MM.1S (cell line): Measurements from ENCODE around the gene LRRC8C.
A peak's percentile ranks its signal among the peaks of the same experiment; 100 is the strongest.

Experiments
- DNase-seq: peaks from one replicate; pipeline ENCODE4 v3.0.0-alpha.2; 2015
- H2AFZ ChIP-seq: fragments of 300-600 bp; sonication (generic); 2 replicates; pipeline ENCODE4 v1.6.0; 2016; ENCODE audit warnings: antibody characterized with exemption, low read length
- H3F3A ChIP-seq: fragments of 300-600 bp; sonication (generic); 2 replicates; pipeline ENCODE4 v1.6.1; 2016; ENCODE audit warnings: mild to moderate bottlenecking, antibody characterized with exemption, low read length, moderate library complexity, mixed read lengths; ENCODE audit not compliant: insufficient read depth
- H3K27ac ChIP-seq: fragments of 300-600 bp; sonication (generic); 2 replicates; pipeline ENCODE4 v1.5.1; 2016; ENCODE audit warnings: mild to moderate bottlenecking, low read length
- H3K27me3 ChIP-seq: fragments of 300-600 bp; sonication (generic); replicated peaks from 2 replicates; pipeline ENCODE4 v1.6.0; 2016; ENCODE audit warnings: low read length; ENCODE audit not compliant: insufficient read depth
- H3K36me3 ChIP-seq: fragments of 300-600 bp; sonication (generic); replicated peaks from 2 replicates; pipeline ENCODE4 v1.6.1; 2016; ENCODE audit warnings: mild to moderate bottlenecking, low read length, mixed read lengths; ENCODE audit not compliant: insufficient read depth
- H3K4me1 ChIP-seq: fragments of 300-600 bp; sonication (generic); 2 replicates; pipeline ENCODE4 v1.6.1; 2016; ENCODE audit warnings: low read length, mixed read lengths
- H3K4me2 ChIP-seq: fragments of 300-600 bp; sonication (generic); 2 replicates; pipeline ENCODE4 v1.6.0; 2016; ENCODE audit warnings: low read depth, low read length
- H3K4me3 ChIP-seq: fragments of 300-600 bp; sonication (generic); 2 replicates; pipeline ENCODE4 v1.5.1; 2016; ENCODE audit warnings: low read length, mixed read lengths
- H3K79me2 ChIP-seq: fragments of 300-600 bp; sonication (generic); 2 replicates; pipeline ENCODE4 v1.6.1; 2016; ENCODE audit warnings: mixed run types, low read length, mixed read lengths
- H3K9ac ChIP-seq: fragments of 300-600 bp; sonication (generic); 2 replicates; pipeline ENCODE4 v1.6.1; 2016; ENCODE audit warnings: low read length, mixed read lengths
- H3K9me2 ChIP-seq: fragments of 300-600 bp; sonication (generic); replicated peaks from 2 replicates; pipeline ENCODE4 v1.6.1; 2016; ENCODE audit warnings: mild to moderate bottlenecking, low read length, mixed read lengths; ENCODE audit not compliant: insufficient read depth
- H3K9me3 ChIP-seq: fragments of 300-600 bp; sonication (generic); replicated peaks from 2 replicates; pipeline ENCODE4 v1.6.1; 2016; ENCODE audit warnings: mild to moderate bottlenecking, low read length, mixed read lengths; ENCODE audit not compliant: insufficient read depth
- H4K20me1 ChIP-seq: fragments of 300-600 bp; sonication (generic); 2 replicates; pipeline ENCODE4 v1.6.1; 2016; ENCODE audit warnings: mild to moderate bottlenecking, low read length, moderate library complexity, mixed read lengths; ENCODE audit not compliant: insufficient read depth
- CTCF ChIP-seq: fragments of 300-600 bp; sonication (generic); IDR thresholded peaks from 2 replicates; pipeline ENCODE4 v1.5.1; 2016; ENCODE audit warnings: antibody characterized with exemption, low read length, mixed read lengths
- EZH2 ChIP-seq: fragments of 300-600 bp; sonication (generic); optimal IDR thresholded peaks from 2 replicates; pipeline ENCODE3; 2017; ENCODE audit warnings: low read depth, mild to moderate bottlenecking, antibody characterized with exemption, low read length, mixed read lengths
- EZH2phosphoT487 ChIP-seq: fragments of 300-600 bp; sonication (generic); IDR thresholded peaks from 2 replicates; pipeline ENCODE4 v1.6.1; 2018; ENCODE audit warnings: antibody characterized with exemption, low read length

LRRC8C gene

GRCh38 chr1:89622895-89623294 is 10.0 kb upstream of the LRRC8C start:
- peaks cover 4% of the 10 kb centered on the region for H3K4me1 ChIP-seq
- peak; percentile 43 for DNase-seq

GRCh38 chr1:89624314-89624713 is 8.6 kb upstream of the LRRC8C start:
- Histone ChIP-seq H3K79me2 (no peaks in the 10 kb centered on the region), H3K36me3 (no peaks in the 10 kb centered on the region), H3K4me1 (peaks cover 11% of the 10 kb centered on the region), H3K4me2 (no peak overlapping the region), H3K9me3 (no peaks in the 10 kb centered on the region), H3K9me2 (no peaks in the 10 kb centered on the region), H3K9ac (no peak overlapping the region), H4K20me1 (no peaks in the 10 kb centered on the region), H3F3A (peaks cover 7% of the 10 kb centered on the region), H2AFZ (no peak overlapping the region), H3K27me3 (no peaks in the 10 kb centered on the region), H3K27ac (no peak overlapping the region), H3K4me3 (no peak overlapping the region)
- DNase-seq = no peak
- TF ChIP-seq EZH2phosphoT487 (no peak), EZH2 (no peak), CTCF (no peak)

More at GRCh38 chr1:89622895-89623294, 10.0 kb upstream of the LRRC8C start:
- H3K9me3 ChIP-seq = no peaks in the 10 kb centered on the region
- no peak overlapping the region for H3K4me3 ChIP-seq
- no peaks in the 10 kb centered on the region for H3K27me3 ChIP-seq
- TF ChIP-seq EZH2 = no peak
- peak; percentile 23; the same call in 1 of the 2 replicates for TF ChIP-seq CTCF
- TF ChIP-seq EZH2phosphoT487 = no peak
- no peaks in the 10 kb centered on the region for H4K20me1 ChIP-seq
- H3K79me2 ChIP-seq = no peaks in the 10 kb centered on the region
- no peaks in the 10 kb centered on the region for H3K36me3 ChIP-seq
- no peak overlapping the region for H3K27ac ChIP-seq
- no peaks in the 10 kb centered on the region for H3K9me2 ChIP-seq
- H3F3A ChIP-seq = no peaks in the 10 kb centered on the region
- no peak overlapping the region for H3K4me2 ChIP-seq
- no peak overlapping the region for H2AFZ ChIP-seq
- no peak overlapping the region for H3K9ac ChIP-seq

- TF ChIP-seq EZH2phosphoT487 = no peak
These were observed 8.1 kb upstream of the LRRC8C start for GRCh38 chr1:89624715-89625323.

GRCh38 chr1:89627596-89627962 is 5.3 kb upstream of the LRRC8C start:
- Histone ChIP-seq H3K27ac (no peak overlapping the region), H3K79me2 (no peaks in the 10 kb centered on the region), H3K36me3 (no peaks in the 10 kb centered on the region), H3K4me2 (no peak overlapping the region), H3F3A (peaks cover 15% of the 10 kb centered on the region), H3K4me3 (no peak overlapping the region), H3K9ac (no peak overlapping the region), H3K27me3 (no peaks in the 10 kb centered on the region), H4K20me1 (no peaks in the 10 kb centered on the region), H3K9me3 (no peaks in the 10 kb centered on the region), H2AFZ (no peak overlapping the region), H3K9me2 (no peaks in the 10 kb centered on the region), H3K4me1 (peaks cover 33% of the 10 kb centered on the region)
- TF ChIP-seq EZH2 (no peak), CTCF (no peak)
- DNase-seq = no peak

More at GRCh38 chr1:89624715-89625323, 8.1 kb upstream of the LRRC8C start:
- H3K4me3 ChIP-seq = no peak overlapping the region
- H3K4me2 ChIP-seq = no peak overlapping the region
- H3K9me2 ChIP-seq = no peaks in the 10 kb centered on the region
- H3K79me2 ChIP-seq = no peaks in the 10 kb centered on the region
- H3K36me3 ChIP-seq = no peaks in the 10 kb centered on the region
- H3K9me3 ChIP-seq = no peaks in the 10 kb centered on the region
- no peak overlapping the region for H3K9ac ChIP-seq
- no peak for DNase-seq
- no peaks in the 10 kb centered on the region for H4K20me1 ChIP-seq
- peaks cover 16% of the 10 kb centered on the region for H3K4me1 ChIP-seq
- no peak overlapping the region for H3K27ac ChIP-seq
- no peak overlapping the region for H2AFZ ChIP-seq
- H3F3A ChIP-seq = peaks cover 10% of the 10 kb centered on the region
- no peaks in the 10 kb centered on the region for H3K27me3 ChIP-seq
